OCI-LY7 (cell line): ENCODE measurements around the gene RNF126.

Source experiments
- CTCF ChIP-seq: fragments of 200-600 bp; sonication (generic); conservative IDR thresholded peaks from 2 replicates; pipeline ENCODE4 v1.5.1; 2014; ENCODE audit warnings: mild to moderate bottlenecking, antibody characterized with exemption, low read length, moderate library complexity, mixed read lengths
- EZH2phosphoT487 ChIP-seq: fragments of 200-600 bp; sonication (generic); IDR thresholded peaks from 2 replicates; pipeline ENCODE4 v1.6.1; 2018; ENCODE audit warnings: low read depth, borderline replicate concordance, mild to moderate bottlenecking, mixed run types, antibody characterized with exemption, low read length, moderate library complexity, mixed read lengths

- no peak for TF ChIP-seq CTCF
- TF ChIP-seq EZH2phosphoT487, result no peak
These were observed 46.4 kb upstream of the RNF126 start for GRCh38 chr19:709196-709964.
